ENCODE measurements around the gene MIXL1.

Gene MIXL1

DNA sequence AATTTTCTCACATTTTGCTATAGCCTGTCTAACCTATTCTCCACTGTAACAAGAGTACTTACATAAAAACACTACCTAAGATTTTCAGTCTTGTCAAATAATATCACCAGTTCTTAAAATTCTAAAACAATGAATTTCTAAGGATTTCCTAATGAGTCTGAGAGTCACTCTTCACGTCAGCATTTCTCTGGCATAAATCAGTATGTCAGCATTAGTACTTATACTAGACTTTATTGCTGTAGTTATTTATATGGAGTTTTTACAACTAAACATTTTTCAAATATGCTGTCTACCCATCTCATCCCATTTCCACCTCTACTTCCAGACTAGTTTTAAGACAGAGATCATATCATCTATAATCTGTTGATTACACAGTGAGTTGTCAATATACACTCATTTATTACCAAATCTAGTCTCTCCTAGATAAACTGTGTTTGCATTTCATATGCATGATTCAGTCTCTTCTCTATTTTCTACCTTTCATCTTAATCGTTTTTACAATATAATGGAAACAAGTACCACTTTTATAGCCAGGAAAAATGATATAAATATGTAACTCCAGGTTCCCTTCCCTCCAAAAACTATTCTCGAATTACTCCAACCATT, 52.7 kb downstream of the MIXL1 start:
- in situ Hi-C loops (cut with HindIII; ENCODE audit: low sequenced_read_pairs) = no loop called here
